ENCODE data around the gene ATP8B2.
A peak's percentile ranks its signal among the peaks of the same experiment; 100 is the strongest.

The ATP8B2 gene, protein sequence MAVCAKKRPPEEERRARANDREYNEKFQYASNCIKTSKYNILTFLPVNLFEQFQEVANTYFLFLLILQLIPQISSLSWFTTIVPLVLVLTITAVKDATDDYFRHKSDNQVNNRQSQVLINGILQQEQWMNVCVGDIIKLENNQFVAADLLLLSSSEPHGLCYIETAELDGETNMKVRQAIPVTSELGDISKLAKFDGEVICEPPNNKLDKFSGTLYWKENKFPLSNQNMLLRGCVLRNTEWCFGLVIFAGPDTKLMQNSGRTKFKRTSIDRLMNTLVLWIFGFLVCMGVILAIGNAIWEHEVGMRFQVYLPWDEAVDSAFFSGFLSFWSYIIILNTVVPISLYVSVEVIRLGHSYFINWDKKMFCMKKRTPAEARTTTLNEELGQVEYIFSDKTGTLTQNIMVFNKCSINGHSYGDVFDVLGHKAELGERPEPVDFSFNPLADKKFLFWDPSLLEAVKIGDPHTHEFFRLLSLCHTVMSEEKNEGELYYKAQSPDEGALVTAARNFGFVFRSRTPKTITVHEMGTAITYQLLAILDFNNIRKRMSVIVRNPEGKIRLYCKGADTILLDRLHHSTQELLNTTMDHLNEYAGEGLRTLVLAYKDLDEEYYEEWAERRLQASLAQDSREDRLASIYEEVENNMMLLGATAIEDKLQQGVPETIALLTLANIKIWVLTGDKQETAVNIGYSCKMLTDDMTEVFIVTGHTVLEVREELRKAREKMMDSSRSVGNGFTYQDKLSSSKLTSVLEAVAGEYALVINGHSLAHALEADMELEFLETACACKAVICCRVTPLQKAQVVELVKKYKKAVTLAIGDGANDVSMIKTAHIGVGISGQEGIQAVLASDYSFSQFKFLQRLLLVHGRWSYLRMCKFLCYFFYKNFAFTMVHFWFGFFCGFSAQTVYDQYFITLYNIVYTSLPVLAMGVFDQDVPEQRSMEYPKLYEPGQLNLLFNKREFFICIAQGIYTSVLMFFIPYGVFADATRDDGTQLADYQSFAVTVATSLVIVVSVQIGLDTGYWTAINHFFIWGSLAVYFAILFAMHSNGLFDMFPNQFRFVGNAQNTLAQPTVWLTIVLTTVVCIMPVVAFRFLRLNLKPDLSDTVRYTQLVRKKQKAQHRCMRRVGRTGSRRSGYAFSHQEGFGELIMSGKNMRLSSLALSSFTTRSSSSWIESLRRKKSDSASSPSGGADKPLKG

DNA sequence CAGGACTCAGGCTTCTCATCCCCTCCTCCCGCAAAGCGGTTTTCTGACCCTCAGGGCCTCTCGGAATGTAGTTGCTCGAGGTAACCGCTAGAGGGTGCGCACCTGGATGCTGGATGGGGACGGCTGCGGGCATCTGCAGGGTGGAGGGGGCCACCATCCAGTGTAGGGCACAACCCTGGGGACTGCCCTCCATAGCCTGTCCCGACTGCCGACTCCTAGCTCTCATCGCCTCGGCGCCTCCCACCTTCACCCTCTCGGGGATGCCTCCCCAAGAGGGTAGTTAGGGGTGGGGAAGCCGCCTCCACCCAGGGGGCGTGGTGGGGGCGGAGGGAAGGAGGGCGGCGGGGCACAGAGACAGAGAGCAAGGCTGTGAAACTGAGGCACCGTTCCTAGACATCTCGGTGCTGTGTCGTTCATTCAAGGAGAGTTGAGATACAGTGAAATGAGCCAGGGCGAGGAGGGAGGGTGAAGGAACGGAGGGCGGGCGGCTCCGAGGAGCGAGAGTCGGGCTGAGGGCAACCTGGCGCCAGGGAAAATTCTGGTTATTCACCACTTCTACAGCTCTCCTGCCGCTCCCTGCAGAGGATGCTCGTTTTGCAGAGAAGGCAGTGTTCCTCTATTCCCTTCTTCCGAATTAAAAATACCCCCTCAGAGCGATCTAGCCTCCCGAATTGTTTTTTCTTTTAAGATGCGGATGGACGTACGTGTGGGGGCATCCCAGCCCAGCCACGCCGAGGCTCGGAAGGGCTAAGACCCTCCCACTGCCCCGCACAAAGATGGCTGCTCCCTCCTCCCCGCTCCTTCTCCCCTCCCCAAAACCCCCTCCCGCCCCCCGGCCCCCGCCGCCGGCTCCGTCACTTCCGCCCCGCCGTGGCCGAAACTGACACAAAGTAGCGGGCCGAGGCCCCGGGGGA is at the start of gene ATP8B2:
ATP8B2 (plus strand) TSS at position 857 of the 914 bp plus-strand sequence. CDS start 2,617 bp downstream, outside the sequence.
- Histone ChIP-seq H3K27ac (ENCODE audit: extremely low read depth, low read depth, low read length) (peak within 1 kb of the TSS; percentile 25; the same call in 1 of the 2 replicates), H3K4me3 (ENCODE audit: low read depth, low read length) (peak within 1 kb of the TSS; percentile 49), H3K4me1 (ENCODE audit: control insufficient read depth, insufficient read depth, low read length) (peaks cover 12% of the 10 kb centered on the region), H3K36me3 (ENCODE audit: control insufficient read depth in 2 of 2, insufficient read depth in 1 of 2, low read length in 2 of 2) (peaks cover 0 to 15% of the 10 kb centered on the region in 2 experiments; a peak in 1 of 3 replicates), H3K9me3 (ENCODE audit: control insufficient read depth, insufficient read depth, low read depth, low read length) (no peaks in the 10 kb centered on the region)
- CTCF ChIA-PET: interaction anchor here (0.5 to 4.6 kb wide), 17 partner anchors 8 to 554 kb away, joined by 3 to 68 read pairs (median 4); no protein-coding TSS in a partner anchor
- POLR2A ChIA-PET: interaction anchor here (0.6 to 1.9 kb wide), 3 partner anchors 87 to 366 kb away, joined by 3 to 4 read pairs (median 4); partner anchors contain the start of gene RPS27
- TF ChIP-seq ZNF585B (tag by site-specific recombination; IDR thresholded peaks at IDR 0.05) (no peak), ZNF10 (tag by site-specific recombination; IDR thresholded peaks at IDR 0.05) (no peak), HOXA7 (CRISPR knock-in tag; IDR thresholded peaks at IDR 0.05; ENCODE audit: borderline replicate concordance) (no peak), ZNF501 (tag by site-specific recombination; IDR thresholded peaks at IDR 0.05) (no peak; the same call in 1 of the 2 replicates), ZBTB26 (tag by site-specific recombination; optimal IDR thresholded peaks at IDR 0.05) (peak; percentile 32), ZNF792 (tag by site-specific recombination; IDR thresholded peaks at IDR 0.05) (no peak), ZNF354C (tag by site-specific recombination; IDR thresholded peaks at IDR 0.05; ENCODE audit: borderline replicate concordance, low read depth) (no peak), ZNF2 (tag by site-specific recombination; IDR thresholded peaks at IDR 0.05) (peak; percentile 69), ZBTB17 (tag by site-specific recombination; IDR thresholded peaks at IDR 0.05) (peak; percentile 75), ZNF777 (tag by site-specific recombination; IDR thresholded peaks at IDR 0.05; ENCODE audit: borderline replicate concordance) (no peak), SP3 (tag by site-specific recombination; IDR thresholded peaks at IDR 0.05) (peak; percentile 99), YY2 (tag by site-specific recombination; IDR thresholded peaks at IDR 0.05) (0 out of 2 replicates have a peak, but pooled peaks have one; percentile 35), ZNF48 (tag by site-specific recombination; IDR thresholded peaks at IDR 0.05) (no peak)
- TF ChIP-seq, protein P1, sequence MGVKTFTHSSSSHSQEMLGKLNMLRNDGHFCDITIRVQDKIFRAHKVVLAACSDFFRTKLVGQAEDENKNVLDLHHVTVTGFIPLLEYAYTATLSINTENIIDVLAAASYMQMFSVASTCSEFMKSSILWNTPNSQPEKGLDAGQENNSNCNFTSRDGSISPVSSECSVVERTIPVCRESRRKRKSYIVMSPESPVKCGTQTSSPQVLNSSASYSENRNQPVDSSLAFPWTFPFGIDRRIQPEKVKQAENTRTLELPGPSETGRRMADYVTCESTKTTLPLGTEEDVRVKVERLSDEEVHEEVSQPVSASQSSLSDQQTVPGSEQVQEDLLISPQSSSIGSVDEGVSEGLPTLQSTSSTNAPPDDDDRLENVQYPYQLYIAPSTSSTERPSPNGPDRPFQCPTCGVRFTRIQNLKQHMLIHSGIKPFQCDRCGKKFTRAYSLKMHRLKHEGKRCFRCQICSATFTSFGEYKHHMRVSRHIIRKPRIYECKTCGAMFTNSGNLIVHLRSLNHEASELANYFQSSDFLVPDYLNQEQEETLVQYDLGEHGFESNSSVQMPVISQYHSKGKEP (tag by site-specific recombination; IDR thresholded peaks at IDR 0.05): no peak
- TF ChIP-seq, protein P2, sequence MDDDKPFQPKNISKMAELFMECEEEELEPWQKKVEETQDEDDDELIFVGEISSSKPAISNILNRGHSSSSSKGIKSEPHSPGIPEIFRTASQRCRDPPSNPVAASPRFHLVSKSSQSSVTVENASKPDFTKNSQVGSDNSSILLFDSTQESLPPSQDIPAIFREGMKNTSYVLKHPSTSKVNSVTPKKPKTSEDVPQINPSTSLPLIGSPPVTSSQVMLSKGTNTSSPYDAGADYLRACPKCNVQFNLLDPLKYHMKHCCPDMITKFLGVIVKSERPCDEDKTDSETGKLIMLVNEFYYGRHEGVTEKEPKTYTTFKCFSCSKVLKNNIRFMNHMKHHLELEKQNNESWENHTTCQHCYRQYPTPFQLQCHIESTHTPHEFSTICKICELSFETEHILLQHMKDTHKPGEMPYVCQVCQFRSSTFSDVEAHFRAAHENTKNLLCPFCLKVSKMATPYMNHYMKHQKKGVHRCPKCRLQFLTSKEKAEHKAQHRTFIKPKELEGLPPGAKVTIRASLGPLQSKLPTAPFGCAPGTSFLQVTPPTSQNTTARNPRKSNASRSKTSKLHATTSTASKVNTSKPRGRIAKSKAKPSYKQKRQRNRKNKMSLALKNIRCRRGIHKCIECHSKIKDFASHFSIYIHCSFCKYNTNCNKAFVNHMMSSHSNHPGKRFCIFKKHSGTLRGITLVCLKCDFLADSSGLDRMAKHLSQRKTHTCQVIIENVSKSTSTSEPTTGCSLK (tag by site-specific recombination; IDR thresholded peaks at IDR 0.05): no peak
- TF ChIP-seq, protein P3, sequence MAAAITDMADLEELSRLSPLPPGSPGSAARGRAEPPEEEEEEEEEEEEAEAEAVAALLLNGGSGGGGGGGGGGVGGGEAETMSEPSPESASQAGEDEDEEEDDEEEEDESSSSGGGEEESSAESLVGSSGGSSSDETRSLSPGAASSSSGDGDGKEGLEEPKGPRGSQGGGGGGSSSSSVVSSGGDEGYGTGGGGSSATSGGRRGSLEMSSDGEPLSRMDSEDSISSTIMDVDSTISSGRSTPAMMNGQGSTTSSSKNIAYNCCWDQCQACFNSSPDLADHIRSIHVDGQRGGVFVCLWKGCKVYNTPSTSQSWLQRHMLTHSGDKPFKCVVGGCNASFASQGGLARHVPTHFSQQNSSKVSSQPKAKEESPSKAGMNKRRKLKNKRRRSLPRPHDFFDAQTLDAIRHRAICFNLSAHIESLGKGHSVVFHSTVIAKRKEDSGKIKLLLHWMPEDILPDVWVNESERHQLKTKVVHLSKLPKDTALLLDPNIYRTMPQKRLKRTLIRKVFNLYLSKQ (tag by site-specific recombination; IDR thresholded peaks at IDR 0.05; ENCODE audit: borderline replicate concordance): no peak
- TF ChIP-seq, protein P4, sequence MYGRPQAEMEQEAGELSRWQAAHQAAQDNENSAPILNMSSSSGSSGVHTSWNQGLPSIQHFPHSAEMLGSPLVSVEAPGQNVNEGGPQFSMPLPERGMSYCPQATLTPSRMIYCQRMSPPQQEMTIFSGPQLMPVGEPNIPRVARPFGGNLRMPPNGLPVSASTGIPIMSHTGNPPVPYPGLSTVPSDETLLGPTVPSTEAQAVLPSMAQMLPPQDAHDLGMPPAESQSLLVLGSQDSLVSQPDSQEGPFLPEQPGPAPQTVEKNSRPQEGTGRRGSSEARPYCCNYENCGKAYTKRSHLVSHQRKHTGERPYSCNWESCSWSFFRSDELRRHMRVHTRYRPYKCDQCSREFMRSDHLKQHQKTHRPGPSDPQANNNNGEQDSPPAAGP (tag by site-specific recombination; IDR thresholded peaks at IDR 0.05): peak; percentile 17; the same call in 1 of the 2 replicates
- TF ChIP-seq, protein P5, sequence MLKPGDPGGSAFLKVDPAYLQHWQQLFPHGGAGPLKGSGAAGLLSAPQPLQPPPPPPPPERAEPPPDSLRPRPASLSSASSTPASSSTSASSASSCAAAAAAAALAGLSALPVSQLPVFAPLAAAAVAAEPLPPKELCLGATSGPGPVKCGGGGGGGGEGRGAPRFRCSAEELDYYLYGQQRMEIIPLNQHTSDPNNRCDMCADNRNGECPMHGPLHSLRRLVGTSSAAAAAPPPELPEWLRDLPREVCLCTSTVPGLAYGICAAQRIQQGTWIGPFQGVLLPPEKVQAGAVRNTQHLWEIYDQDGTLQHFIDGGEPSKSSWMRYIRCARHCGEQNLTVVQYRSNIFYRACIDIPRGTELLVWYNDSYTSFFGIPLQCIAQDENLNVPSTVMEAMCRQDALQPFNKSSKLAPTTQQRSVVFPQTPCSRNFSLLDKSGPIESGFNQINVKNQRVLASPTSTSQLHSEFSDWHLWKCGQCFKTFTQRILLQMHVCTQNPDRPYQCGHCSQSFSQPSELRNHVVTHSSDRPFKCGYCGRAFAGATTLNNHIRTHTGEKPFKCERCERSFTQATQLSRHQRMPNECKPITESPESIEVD (tag by site-specific recombination; IDR thresholded peaks at IDR 0.05): no peak
- TF ChIP-seq, protein P6, sequence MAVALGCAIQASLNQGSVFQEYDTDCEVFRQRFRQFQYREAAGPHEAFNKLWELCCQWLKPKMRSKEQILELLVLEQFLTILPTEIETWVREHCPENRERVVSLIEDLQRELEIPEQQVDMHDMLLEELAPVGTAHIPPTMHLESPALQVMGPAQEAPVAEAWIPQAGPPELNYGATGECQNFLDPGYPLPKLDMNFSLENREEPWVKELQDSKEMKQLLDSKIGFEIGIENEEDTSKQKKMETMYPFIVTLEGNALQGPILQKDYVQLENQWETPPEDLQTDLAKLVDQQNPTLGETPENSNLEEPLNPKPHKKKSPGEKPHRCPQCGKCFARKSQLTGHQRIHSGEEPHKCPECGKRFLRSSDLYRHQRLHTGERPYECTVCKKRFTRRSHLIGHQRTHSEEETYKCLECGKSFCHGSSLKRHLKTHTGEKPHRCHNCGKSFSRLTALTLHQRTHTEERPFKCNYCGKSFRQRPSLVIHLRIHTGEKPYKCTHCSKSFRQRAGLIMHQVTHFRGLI (tag by site-specific recombination; IDR thresholded peaks at IDR 0.05): 0 out of 2 replicates have a peak, but pooled peaks have one; percentile 21

Data from HEK293 (cell line).